ENCODE data around the gene ZNF462.
"Not testable (repeated sequence)": the region's sequence is repeated elsewhere in the genome, so short reads cannot be mapped to it uniquely, and the experiment has no call there.

The ZNF462 gene

GRCh38 chr9:106889061-106889590 is 26.2 kb downstream of the ZNF462 start:
- no peak for DNase-seq (ENCODE audit: low read depth)

GRCh38 chr9:106890608-106891007 is 27.6 kb downstream of the ZNF462 start:
- no peak for DNase-seq (ENCODE audit: low read depth)

GRCh38 chr9:106891286-106891685 is 28.3 kb downstream of the ZNF462 start:
- DNase-seq (ENCODE audit: low read depth): no peak

- DNase-seq (ENCODE audit: low read depth): no peak
Observed at GRCh38 chr9:106892632-106893031, 29.7 kb downstream of the ZNF462 start.

- DNase-seq (ENCODE audit: low read depth): no peak
Observed at GRCh38 chr9:106893088-106893487, 30.1 kb downstream of the ZNF462 start.

- DNase-seq (ENCODE audit: low read depth): no peak
Observed at GRCh38 chr9:106896695-106897094, 33.7 kb downstream of the ZNF462 start.

GRCh38 chr9:106897236-106897635 is 34.3 kb downstream of the ZNF462 start:
- no peak for DNase-seq (ENCODE audit: low read depth)

- DNase-seq (ENCODE audit: low read depth): no peak
Observed at GRCh38 chr9:106897751-106898150, 34.8 kb downstream of the ZNF462 start.

- not testable (repeated sequence) for DNase-seq (ENCODE audit: low read depth)
Observed at GRCh38 chr9:106900523-106900922, 37.6 kb downstream of the ZNF462 start.

- DNase-seq (ENCODE audit: low read depth): no peak
Observed at GRCh38 chr9:106906129-106906528, 43.2 kb downstream of the ZNF462 start.

- DNase-seq (ENCODE audit: low read depth): no peak
Observed at GRCh38 chr9:106911951-106912350, 49.0 kb downstream of the ZNF462 start.

GRCh38 chr9:106913276-106913675 is 50.3 kb downstream of the ZNF462 start:
- DNase-seq (ENCODE audit: low read depth): no peak

- DNase-seq (ENCODE audit: low read depth): no peak
Observed at GRCh38 chr9:106915851-106916250, 52.9 kb downstream of the ZNF462 start.

GRCh38 chr9:106916466-106917235 is 53.7 kb downstream of the ZNF462 start:
- no peak for DNase-seq (ENCODE audit: low read depth)

GRCh38 chr9:106918825-106919509 is 56.0 kb downstream of the ZNF462 start:
- DNase-seq (ENCODE audit: low read depth): no peak

- no peak for DNase-seq (ENCODE audit: low read depth)
Observed at GRCh38 chr9:106920091-106920490, 57.1 kb downstream of the ZNF462 start.

GRCh38 chr9:106920701-106921283 is 57.8 kb downstream of the ZNF462 start:
- no peak for DNase-seq (ENCODE audit: low read depth)

- no peak for DNase-seq (ENCODE audit: low read depth)
Observed at GRCh38 chr9:106921341-106921899, 58.5 kb downstream of the ZNF462 start.

- no peak for DNase-seq (ENCODE audit: low read depth)
Observed at GRCh38 chr9:106922026-106922425, 59.1 kb downstream of the ZNF462 start.

- no peak for DNase-seq (ENCODE audit: low read depth)
Observed at GRCh38 chr9:106925392-106925791, 62.4 kb downstream of the ZNF462 start.

GRCh38 chr9:106927916-106928315 is 65.0 kb downstream of the ZNF462 start:
- no peak for DNase-seq (ENCODE audit: low read depth)

GRCh38 chr9:106928350-106928749 is 65.4 kb downstream of the ZNF462 start:
- no peak for DNase-seq (ENCODE audit: low read depth)

All from T-helper 22 cell (primary cell).